A673 (cell line): ENCODE data around the gene APOBEC2. TPM values are rescaled to one million over a fixed set of nuclear protein-coding genes. Genes with fewer than 3 reads are reported as not detected.

ENCODE experiments used
- BruUV-seq: library from RNA; stranded (reverse); fragments of 400-500 nt; replicated peaks from 2 replicates; lab custom pipeline; 2021; lab: Mats Ljungman, UMichigan
- CTCF ChIA-PET: fragments of 300-600 bp; sonication (Branson Sonifier 250); formaldehyde crosslinking; loops from one replicate; lab custom pipeline; 2022; ENCODE audit warnings: antibody characterized with exemption; lab: Charles Lee
- POLR2A ChIA-PET: fragments of 300-600 bp; sonication (Branson Sonifier 250); formaldehyde crosslinking; loops from one replicate; lab custom pipeline; 2022; ENCODE audit warnings: antibody characterized with exemption; ENCODE audit not compliant: low non-redundant PET; lab: Charles Lee
- DNase-seq: peaks from one replicate; pipeline ENCODE4 v3.0.0-alpha.2; 2015; ENCODE audit warnings: low spot score
- H3K27ac ChIP-seq: fragments of 200-600 bp; sonication (generic); 2 replicates; pipeline ENCODE4 v1.5.1; 2016; ENCODE audit warnings: mixed run types, low read depth, mild to moderate bottlenecking, mixed read lengths, antibody characterized with exemption, low read length; ENCODE audit not compliant: poor library complexity, severe bottlenecking
- H3K27me3 ChIP-seq: fragments of 200-600 bp; sonication (generic); replicated peaks from 2 replicates; pipeline ENCODE4 v1.6.1; 2017; ENCODE audit warnings: mixed run types, low read depth, mild to moderate bottlenecking, mixed read lengths, antibody characterized with exemption, low read length; ENCODE audit not compliant: insufficient read depth, poor library complexity
- H3K36me3 ChIP-seq: fragments of 200-600 bp; sonication (generic); 2 replicates; pipeline ENCODE4 v1.6.1; 2016; ENCODE audit warnings: mixed run types, mild to moderate bottlenecking, mixed read lengths, antibody characterized with exemption, low read length; ENCODE audit not compliant: insufficient read depth, poor library complexity, severe bottlenecking
- H3K4me1 ChIP-seq: fragments of 200-600 bp; sonication (generic); 2 replicates; pipeline ENCODE4 v1.6.1; 2017; ENCODE audit warnings: mixed run types, mild to moderate bottlenecking, mixed read lengths, antibody characterized with exemption, low read length; ENCODE audit not compliant: insufficient read depth, poor library complexity, severe bottlenecking
- H3K4me3 ChIP-seq: fragments of 200-600 bp; sonication (generic); 2 replicates; pipeline ENCODE4 v1.5.1; 2016; ENCODE audit warnings: low read depth, mixed run types, mild to moderate bottlenecking, mixed read lengths, low read length; ENCODE audit not compliant: poor library complexity, severe bottlenecking
- H3K9me3 ChIP-seq: fragments of 200-600 bp; sonication (generic); 2 replicates; pipeline ENCODE4 v1.6.1; 2016; ENCODE audit warnings: mixed run types, low read depth, mild to moderate bottlenecking, mixed read lengths, antibody characterized with exemption, low read length; ENCODE audit not compliant: poor library complexity, severe bottlenecking
- CTCF ChIP-seq: fragments of 300-800, 200-600 bp; sonication (generic); conservative IDR thresholded peaks from 2 replicates; pipeline ENCODE4 v1.5.1; 2017; ENCODE audit warnings: low read depth, mild to moderate bottlenecking, antibody characterized with exemption, low read length, moderate library complexity, mixed read lengths
- EZH2 ChIP-seq: fragments of 200-600 bp; sonication (generic); IDR thresholded peaks from 2 replicates; pipeline ENCODE4 v1.6.1; 2017; ENCODE audit warnings: borderline replicate concordance, low read depth, mild to moderate bottlenecking, mixed read lengths, antibody characterized with exemption, low read length; ENCODE audit not compliant: poor library complexity, severe bottlenecking
- intact Hi-C: fragments of 100-400 bp; cut with micrococcal nuclease; formaldehyde crosslinking; loops from one replicate; pipeline ENCODE4 v1.10.0; 2022; ENCODE audit not compliant: unreplicated experiment
- total RNA-seq: library from RNA; stranded (reverse); gene quantifications from 2 replicates; pipeline ENCODE4 v1.2.3, GENCODE V29; 2021

Gene APOBEC2
- total RNA-seq, 1 experiment from 2014 or later: not detected

GRCh38 chr6:41042226-41043055 lies 10.6 kb upstream of the APOBEC2 start, which contains the start of gene TSPO2:
TSS of gene TSPO2 (plus strand) at chr6:41042467. CDS start at chr6:41042986, 519 bp downstream.
- BruUV-seq: no TSS peak
- no peak within 1 kb of the TSS for H3K4me3 ChIP-seq
- TF ChIP-seq EZH2 (no peak), CTCF (no peak)
- CTCF ChIA-PET: no interaction called here
- no peaks in the 10 kb centered on the region for H3K4me1 ChIP-seq
- no peaks in the 10 kb centered on the region for H3K9me3 ChIP-seq
- no peak for DNase-seq
- POLR2A ChIA-PET: no interaction called here
- no peaks in the 10 kb centered on the region for H3K36me3 ChIP-seq
- H3K27me3 ChIP-seq: no peaks in the 10 kb centered on the region
- intact Hi-C loops: no loop called here
- H3K27ac ChIP-seq: no peak within 1 kb of the TSS

GRCh38 chr6:41043151-41043550 lies 9.9 kb upstream of the APOBEC2 start:
- Histone ChIP-seq H3K36me3 (no peaks in the 10 kb centered on the region), H3K27ac (no peak overlapping the region), H3K9me3 (no peaks in the 10 kb centered on the region), H3K4me1 (no peaks in the 10 kb centered on the region), H3K4me3 (no peak overlapping the region), H3K27me3 (no peaks in the 10 kb centered on the region)
- DNase-seq: no peak
- BruUV-seq: no TSS peak
- CTCF ChIA-PET: no interaction called here
- TF ChIP-seq CTCF: no peak
- TF ChIP-seq EZH2: no peak
- POLR2A ChIA-PET: no interaction called here
- intact Hi-C loops: no loop called here

- no peaks in the 10 kb centered on the region for H3K27me3 ChIP-seq
- intact Hi-C loops: no loop called here
- no peak for TF ChIP-seq EZH2
- no peak for TF ChIP-seq CTCF
- H3K9me3 ChIP-seq: no peaks in the 10 kb centered on the region
- no TSS peak for BruUV-seq
- no peak for DNase-seq
- CTCF ChIA-PET: no interaction called here
- H3K4me1 ChIP-seq: no peaks in the 10 kb centered on the region
- H3K36me3 ChIP-seq: no peaks in the 10 kb centered on the region
- H3K27ac ChIP-seq: no peak overlapping the region
- no peak overlapping the region for H3K4me3 ChIP-seq
- POLR2A ChIA-PET: no interaction called here
These were observed 7.3 kb upstream of the APOBEC2 start for GRCh38 chr6:41045664-41046063.
